Transverse colon (tissue), 4 donors: ENCODE data around the gene BTLA. TPM values are rescaled to one million over a fixed set of nuclear protein-coding genes. Genes with fewer than 3 reads are reported as not detected.
"Not testable (repeated sequence)": the region's sequence is repeated elsewhere in the genome, so short reads cannot be mapped to it uniquely, and the experiment has no call there.

Experiments
- DNase-seq: peaks from one replicate; pipeline ENCODE4 v3.0.0-alpha.2; 2019
- H3K27ac ChIP-seq, 4 donors: fragments of 200-600 bp; sonication (generic); 2 replicates each; pipeline ENCODE4 v1.5.1; 2016 to 2018; ENCODE audit warnings: inconsistent platforms in 4 of 4
- H3K27me3 ChIP-seq: fragments of 200-600 bp; sonication (generic); 2 replicates; pipeline ENCODE4 v1.5.1; 2017; ENCODE audit warnings: inconsistent platforms
- H3K36me3 ChIP-seq, 4 donors: fragments of 200-600 bp; sonication (generic); 2 replicates each; pipeline ENCODE4 v1.5.1; 2017 to 2019; ENCODE audit warnings: inconsistent platforms in 4 of 4
- H3K4me1 ChIP-seq, 4 donors: fragments of 200-600 bp; sonication (generic); 2 replicates each; pipeline ENCODE4 v1.5.1; 2017 to 2020; ENCODE audit warnings: inconsistent platforms in 4 of 4
- H3K4me3 ChIP-seq, 4 donors: fragments of 200-600 bp; sonication (generic); 1 replicate in 1 of 4; 2 replicates in 3 of 4; pipeline versions ENCODE4 v1.5.1 to v1.6.1; 2017 to 2019; ENCODE audit warnings: inconsistent platforms in 4 of 4
- H3K9me3 ChIP-seq, 2 donors: fragments of 200-600 bp; sonication (generic); 2 replicates each; pipeline ENCODE4 v1.5.1; 2017 to 2019; ENCODE audit warnings: inconsistent platforms in 2 of 2
- CTCF ChIP-seq, 5 experiments: fragments of 200-600 bp in 3 of 5; fragments of 450-650 bp in 2 of 5; sonication (generic) in 3 of 5; IDR thresholded peaks; 1 replicate in 2 of 5; 2 replicates in 3 of 5; pipeline ENCODE4 v1.5.1; 2016 to 2017; ENCODE audit warnings: antibody characterized with exemption in 5 of 5, inconsistent platforms in 3 of 5, mild to moderate bottlenecking in 2 of 5, moderate library complexity in 1 of 5
- EP300 ChIP-seq: sonication (generic); formaldehyde crosslinking; IDR thresholded peaks from one replicate; pipeline ENCODE4 v1.6.1; 2017; ENCODE audit warnings: antibody characterized with exemption, low read depth
- POLR2A ChIP-seq: fragments of 450-650 bp; IDR thresholded peaks from one replicate; pipeline ENCODE4 v1.6.1; 2016; ENCODE audit warnings: antibody characterized with exemption, mild to moderate bottlenecking, moderate library complexity
- POLR2AphosphoS5 ChIP-seq, 3 donors: sonication (generic); formaldehyde crosslinking; IDR thresholded peaks; one replicate each; pipeline ENCODE4 v1.6.1; 2016; ENCODE audit warnings: antibody characterized with exemption in 3 of 3
- WGBS, 2 donors: methylation state at CpG; one replicate each; pipeline ENCODE4 v1.1.5; 2018; ENCODE audit warnings: low coverage in 1 of 2; 5-methylcytosine and 5-hydroxymethylcytosine counted together
- in situ Hi-C, 4 donors: fragments of 200-750 bp; cut with MboI; loops; one replicate each; pipeline versions ENCODE4 v1.15.0 to v1.15.1; 2017; ENCODE audit warnings: low sequenced_read_pairs in 3 of 4, low pct_ligation_motif_present in 1 of 4, low pct_unique_long_range_greater_than_20kb in 1 of 4
- intact Hi-C: fragments of 100-400 bp; cut with DNase I; formaldehyde crosslinking; loops from one replicate; pipeline ENCODE4 v1.15.1; 2023; ENCODE audit warnings: low total_unique reads
- total RNA-seq, 4 donors: library from RNA; depleted of rRNA; stranded (reverse); fragments of >200 nt; gene quantifications; one replicate each; pipeline ENCODE4 v1.1.0, GENCODE V29; 2016

BTLA gene
- total RNA-seq, 4 donors from 2014 or later, result 0.82 to 12.9 TPM; not detected in 2

- 91 to 92% methylated on average over 5 of the region's 5 CpGs for WGBS, 2 donors
These were observed 72.1 kb downstream of the BTLA start for GRCh38 chr3:112427123-112427522.

GRCh38 chr3:112425858-112426750 is 73.2 kb downstream of the BTLA start:
- Histone ChIP-seq H3K9me3 (no peaks in the 10 kb centered on the region), H3K27ac (no peak overlapping the region), H3K36me3 (no peaks in the 10 kb centered on the region), H3K4me3 (no peak overlapping the region), H3K27me3 (no peaks in the 10 kb centered on the region), H3K4me1 (peaks cover 0 to 5% (median 2%) of the 10 kb centered on the region in 4 donors)
- 92 to 98% methylated on average over 2 of the region's 2 CpGs for WGBS, 2 donors
- in situ Hi-C loops (no loop called here), intact Hi-C loops (no loop called here)
- TF ChIP-seq POLR2AphosphoS5 (IDR thresholded peaks at IDR 0.05), result no peak
- TF ChIP-seq POLR2A, result no peak
- no peak for TF ChIP-seq EP300
- no peak for TF ChIP-seq CTCF (IDR thresholded peaks at IDR 0.05)
- DNase-seq, result no peak

More at GRCh38 chr3:112427123-112427522, 72.1 kb downstream of the BTLA start:
- no peak for TF ChIP-seq POLR2A
- TF ChIP-seq CTCF (IDR thresholded peaks at IDR 0.05), result no peak
- H3K27me3 ChIP-seq, result no peaks in the 10 kb centered on the region
- H3K27ac ChIP-seq, result no peak overlapping the region
- no peaks in the 10 kb centered on the region for H3K9me3 ChIP-seq
- H3K4me3 ChIP-seq, result no peak overlapping the region
- H3K4me1 ChIP-seq, result peaks cover 0 to 5% (median 2%) of the 10 kb centered on the region in 4 donors
- in situ Hi-C loops (no loop called here), intact Hi-C loops (no loop called here)
- no peaks in the 10 kb centered on the region for H3K36me3 ChIP-seq
- no peak for DNase-seq

GRCh38 chr3:112425382-112425781 is 73.9 kb downstream of the BTLA start:
- in situ Hi-C loops, result no loop called here
- 97 to 100% methylated on average over 2 of the region's 2 CpGs for WGBS, 2 donors
- intact Hi-C loops, result no loop called here
- no peak for TF ChIP-seq CTCF (IDR thresholded peaks at IDR 0.05)
- no peak for TF ChIP-seq POLR2AphosphoS5 (IDR thresholded peaks at IDR 0.05)
- TF ChIP-seq POLR2A, result no peak
- TF ChIP-seq EP300, result no peak
- H3K9me3 ChIP-seq, result no peaks in the 10 kb centered on the region
- H3K27ac ChIP-seq, result no peak overlapping the region
- H3K36me3 ChIP-seq, result no peaks in the 10 kb centered on the region
- no peak overlapping the region for H3K4me3 ChIP-seq
- no peaks in the 10 kb centered on the region for H3K27me3 ChIP-seq
- DNase-seq, result no peak
- H3K4me1 ChIP-seq, result peaks cover 0 to 5% (median 2%) of the 10 kb centered on the region in 4 donors

GRCh38 chr3:112424394-112424793 is 74.9 kb downstream of the BTLA start:
- no peak for DNase-seq
- H3K4me3 ChIP-seq, result no peak overlapping the region
- no peak overlapping the region for H3K27ac ChIP-seq
- peaks cover 0 to 5% (median 2%) of the 10 kb centered on the region in 4 donors for H3K4me1 ChIP-seq
- WGBS, 2 donors, result 66 to 75% methylated on average over 1 of the region's 1 CpG
- H3K9me3 ChIP-seq, result no peaks in the 10 kb centered on the region
- intact Hi-C loops (no loop called here), in situ Hi-C loops (no loop called here)
- TF ChIP-seq EP300, result no peak
- TF ChIP-seq POLR2AphosphoS5 (IDR thresholded peaks at IDR 0.05), result no peak
- no peak for TF ChIP-seq CTCF (IDR thresholded peaks at IDR 0.05)
- TF ChIP-seq POLR2A, result no peak
- H3K36me3 ChIP-seq, result no peaks in the 10 kb centered on the region
- H3K27me3 ChIP-seq, result no peaks in the 10 kb centered on the region

GRCh38 chr3:112422921-112423320 is 76.4 kb downstream of the BTLA start:
- WGBS, 2 donors, result 75 to 91% methylated on average over 5 to 7 of the region's 7 CpGs
- H3K27ac ChIP-seq, intact Hi-C loops, H3K9me3 ChIP-seq, H3K27me3 ChIP-seq, in situ Hi-C loops, DNase-seq, H3K4me1 ChIP-seq, H3K4me3 ChIP-seq, H3K36me3 ChIP-seq: not testable (repeated sequence)

- intact Hi-C loops, H3K36me3 ChIP-seq, H3K4me1 ChIP-seq, H3K27ac ChIP-seq, H3K4me3 ChIP-seq, H3K27me3 ChIP-seq, in situ Hi-C loops, DNase-seq, H3K9me3 ChIP-seq: not testable (repeated sequence)
- WGBS, 2 donors, result 74 to 94% methylated on average over 4 to 5 of the region's 5 CpGs
These were observed 80.7 kb downstream of the BTLA start for GRCh38 chr3:112418526-112418925.
